ENCODE results near the gene SORL1.

- TF ChIP-seq POLR2AphosphoS5 (IDR thresholded peaks at IDR 0.05) (no peak), CTCF (IDR thresholded peaks at IDR 0.05) (no peak), POLR2A (IDR thresholded peaks at IDR 0.05) (no peak), EP300 (IDR thresholded peaks at IDR 0.05) (no peak)
Observed at GRCh38 chr11:121488170-121488569, 36.1 kb downstream of the SORL1 start.

Data from gastroesophageal sphincter (tissue), 3 donors.